ENCODE measurements around the gene ZNF496.
"Not testable (repeated sequence)": the region's sequence is repeated elsewhere in the genome, so short reads cannot be mapped to it uniquely, and the experiment has no call there.

The ZNF496 gene

DNA sequence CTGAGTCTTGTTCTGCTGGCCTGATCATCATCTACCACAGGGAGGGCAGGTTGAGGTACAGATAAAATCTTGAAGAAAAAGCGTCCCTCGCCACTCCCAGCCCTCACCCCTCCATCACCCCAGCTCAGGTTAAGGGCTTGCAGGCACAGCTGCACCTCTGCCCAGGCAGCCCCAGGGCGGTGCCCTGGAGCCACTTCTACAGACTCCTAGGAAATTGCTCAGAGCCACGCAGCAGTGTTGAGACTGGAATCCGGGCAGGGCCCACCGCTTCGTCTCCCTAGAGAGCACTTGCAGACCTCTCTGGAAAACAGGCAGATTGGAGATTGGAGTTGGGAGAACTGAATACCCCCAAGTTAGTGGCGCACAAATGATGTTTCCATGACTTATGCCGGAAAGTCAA lies 40.5 kb downstream of the ZNF496 start:
- no peak for DNase-seq

DNA sequence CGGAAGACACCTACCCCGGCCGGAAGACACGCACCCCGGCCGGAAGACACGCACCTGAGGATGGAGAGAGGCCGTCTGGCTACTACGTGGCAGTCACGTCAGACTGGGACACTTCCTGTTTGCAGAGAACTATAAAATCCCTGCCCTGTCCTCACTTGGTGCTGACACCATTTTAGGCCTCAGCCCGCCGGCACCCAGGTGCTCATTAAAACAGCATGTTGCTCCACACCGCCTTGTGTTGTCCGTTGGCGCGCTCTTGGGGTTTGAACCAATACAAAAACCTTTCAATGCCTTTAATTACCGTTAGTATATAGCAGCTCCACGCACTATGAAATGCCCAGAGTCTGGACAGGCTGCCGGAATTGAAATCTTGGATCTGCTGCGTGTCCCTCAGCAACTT lies 41.1 kb downstream of the ZNF496 start:
- no peak for DNase-seq

DNA sequence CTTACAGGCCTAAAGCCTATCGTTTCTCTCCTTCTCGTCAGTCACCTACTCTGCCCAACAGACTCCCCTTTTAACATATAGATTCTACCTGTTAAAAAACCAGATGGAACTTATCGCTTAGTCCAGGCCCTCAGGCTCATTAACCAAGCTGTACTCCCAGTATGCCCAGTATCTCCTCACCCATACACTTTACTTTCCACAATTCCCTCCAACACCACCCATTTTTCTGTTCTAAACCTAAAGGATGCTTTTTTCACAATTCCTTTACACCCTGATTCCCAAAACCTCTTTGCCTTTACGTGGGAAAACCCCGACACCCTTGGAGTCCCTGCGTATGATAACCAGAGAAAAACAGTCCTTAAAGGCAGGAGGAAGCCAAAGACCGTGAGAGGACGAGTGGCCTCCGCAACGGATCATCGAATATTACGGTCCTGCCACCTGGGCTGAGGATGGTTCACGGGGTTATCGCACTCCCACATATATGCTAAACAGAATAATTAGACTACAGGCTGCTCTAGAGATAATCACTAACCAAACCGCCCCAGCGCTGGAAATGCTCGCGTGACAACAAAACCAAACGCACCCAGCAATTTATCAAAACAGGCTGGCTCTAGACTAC lies 42.3 kb downstream of the ZNF496 start:
- not testable (repeated sequence) for DNase-seq

DNA sequence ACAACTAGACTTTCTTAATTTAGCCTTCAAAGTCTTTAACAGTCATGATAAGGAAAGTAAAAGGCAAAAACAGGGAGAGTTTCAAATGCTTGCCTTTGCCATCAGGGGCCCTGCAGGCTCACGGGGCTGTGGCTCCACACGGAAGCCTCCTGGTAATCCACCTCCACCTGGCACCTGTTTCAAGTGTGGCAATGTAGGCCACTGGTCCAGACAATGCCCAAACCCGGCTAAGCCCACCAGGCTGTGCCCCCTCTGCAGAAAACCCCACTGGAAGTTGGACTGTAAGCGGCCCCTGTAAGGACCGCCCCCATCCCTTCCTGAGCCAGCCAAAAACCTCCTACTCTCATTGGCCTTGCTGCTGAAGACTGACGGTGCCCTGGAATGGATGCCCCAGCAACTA lies 43.3 kb downstream of the ZNF496 start:
- no peak for DNase-seq

DNA sequence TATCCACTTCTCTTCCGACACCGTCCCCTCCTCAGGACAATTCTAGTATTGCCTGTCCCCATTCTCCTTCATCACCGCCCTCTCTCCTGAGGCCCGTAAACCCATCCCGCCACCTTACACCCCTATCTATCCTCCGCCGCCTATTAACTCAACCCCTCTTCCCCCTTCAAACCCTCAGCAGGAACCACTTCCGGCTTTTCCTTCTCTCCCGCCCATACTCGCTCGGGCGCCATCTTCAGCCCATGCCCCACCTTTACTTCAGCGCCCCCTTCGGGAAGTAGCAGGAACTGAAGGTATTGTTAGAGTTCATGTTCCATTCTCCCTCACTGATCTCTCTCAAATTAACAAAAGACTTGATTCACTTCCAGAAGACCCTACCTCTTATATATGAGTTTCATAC lies 44.2 kb downstream of the ZNF496 start:
- DNase-seq: no peak

DNA sequence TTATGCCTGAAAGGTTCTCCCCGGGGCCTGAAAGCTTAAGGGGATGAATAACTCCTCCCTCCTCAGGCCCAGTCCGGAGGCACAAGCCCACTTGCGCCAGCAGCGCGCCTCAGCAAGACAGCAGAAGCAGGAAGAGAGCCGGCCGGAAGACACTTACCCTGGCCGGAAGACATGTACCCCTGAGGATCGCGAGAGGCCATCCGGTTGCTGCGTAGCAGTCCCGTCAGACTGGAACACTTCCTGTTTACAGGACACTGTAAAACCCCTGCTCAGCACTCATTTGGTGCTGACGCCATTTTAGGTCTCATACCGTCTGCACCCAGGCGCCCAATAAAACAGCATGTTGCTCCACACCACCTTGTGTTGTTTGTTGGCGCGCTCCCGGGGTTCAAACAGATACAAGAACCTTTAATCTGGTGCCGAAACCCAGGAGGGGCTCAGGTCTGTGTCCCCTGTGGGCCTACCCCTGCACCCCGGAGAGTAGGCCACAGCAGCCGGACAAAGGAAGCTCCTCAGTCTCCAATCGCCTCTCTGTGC lies 45.5 kb downstream of the ZNF496 start:
- DNase-seq: no peak

DNA sequence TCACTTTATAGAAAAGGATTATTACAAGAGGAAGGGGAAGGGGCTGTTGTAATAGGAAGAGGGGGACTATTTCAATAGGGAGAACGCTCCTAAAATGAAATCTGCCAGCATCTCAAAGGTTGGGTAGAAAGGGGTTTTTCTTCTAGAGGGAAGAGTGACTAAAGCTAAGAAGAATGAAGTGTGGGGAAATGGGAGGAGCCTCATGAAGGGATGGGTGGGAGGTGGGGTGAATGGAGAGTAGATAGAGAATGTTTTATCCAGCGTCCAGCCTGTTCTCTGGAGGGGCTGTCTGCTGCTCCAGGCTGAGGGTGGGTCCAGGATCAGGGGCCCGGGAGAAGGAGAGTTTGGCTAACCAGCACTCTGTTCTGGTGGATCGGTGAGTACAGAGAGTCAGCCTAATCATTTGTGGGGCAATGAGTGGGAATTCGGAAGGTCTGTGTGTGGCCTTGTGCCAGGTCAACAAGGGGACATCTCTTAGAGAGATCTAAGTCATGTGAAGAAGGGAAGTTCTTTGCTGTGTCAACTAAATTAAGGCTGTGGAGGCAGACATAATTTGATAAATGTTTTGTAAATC lies 50.6 kb downstream of the ZNF496 start:
- DNase-seq: no peak

DNA sequence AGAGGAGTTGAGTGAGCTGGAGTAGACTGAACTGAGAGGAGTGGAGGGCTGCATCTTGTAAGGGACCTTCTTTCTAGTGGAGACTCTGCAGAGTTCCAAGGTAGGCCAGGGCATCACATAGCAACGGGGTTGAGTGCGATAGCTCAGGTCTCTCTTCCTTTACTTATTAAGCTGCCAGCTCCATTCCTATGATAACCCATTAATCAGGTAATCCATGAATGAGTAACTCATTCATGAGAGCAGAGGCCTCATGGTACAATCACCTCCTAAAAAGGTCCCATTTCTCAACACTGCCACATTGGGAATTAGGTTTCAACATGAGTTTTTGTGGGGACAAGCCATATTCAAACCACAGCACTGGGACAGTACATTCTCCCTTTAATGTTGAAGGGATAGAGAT lies 54.5 kb downstream of the ZNF496 start:
- no peak for DNase-seq

DNA sequence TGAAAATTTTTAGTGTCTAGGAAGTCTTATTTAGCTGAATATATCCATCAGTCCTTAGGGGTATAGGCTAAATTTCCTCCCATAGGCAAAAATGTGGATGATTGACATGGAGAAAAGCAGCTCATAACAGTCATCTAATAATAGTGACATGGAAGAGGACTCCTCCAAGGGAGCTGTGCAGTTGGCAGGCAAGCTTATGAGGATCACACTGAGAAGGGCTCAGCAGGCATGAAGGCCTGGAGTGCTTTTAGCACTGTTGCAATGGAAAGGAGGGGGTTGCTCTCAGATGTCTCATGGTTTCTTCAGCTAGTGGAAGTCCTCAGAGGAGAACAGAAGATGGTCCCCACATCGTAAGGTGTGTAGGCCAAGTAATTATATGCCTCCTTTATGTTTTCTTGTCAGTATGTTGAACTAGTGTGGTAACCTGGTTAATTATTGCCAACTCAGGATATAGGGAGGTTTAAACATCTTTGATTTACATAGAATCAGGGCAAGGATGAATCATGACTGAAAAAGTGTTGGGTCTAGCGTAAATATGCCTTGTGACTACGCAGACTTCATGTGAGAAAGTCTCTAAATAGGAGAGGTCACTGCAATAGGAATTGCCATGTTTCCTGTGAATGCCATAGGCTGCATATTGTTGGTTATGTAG lies 56.9 kb downstream of the ZNF496 start:
- DNase-seq: no peak

DNA sequence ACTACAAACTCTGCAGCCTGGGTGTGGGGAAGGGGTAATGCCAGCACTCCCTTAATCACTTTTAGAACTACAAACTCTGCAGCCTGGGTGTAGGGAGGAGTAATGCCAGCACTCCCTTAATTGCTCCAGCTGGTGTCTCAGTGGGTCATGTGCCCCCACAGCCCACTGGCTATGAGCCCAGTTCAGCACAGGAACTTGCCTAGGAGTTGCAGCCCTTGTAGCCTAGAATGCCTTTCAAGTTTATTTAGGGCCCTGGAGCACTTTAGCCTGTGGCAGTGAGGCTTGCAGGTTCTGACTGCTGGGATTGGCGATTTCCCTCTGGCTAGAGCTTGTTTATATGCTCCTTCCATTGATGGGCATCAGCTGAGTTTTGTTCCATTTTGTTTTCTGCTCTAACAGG lies 58.7 kb downstream of the ZNF496 start:
- DNase-seq: no peak

DNA sequence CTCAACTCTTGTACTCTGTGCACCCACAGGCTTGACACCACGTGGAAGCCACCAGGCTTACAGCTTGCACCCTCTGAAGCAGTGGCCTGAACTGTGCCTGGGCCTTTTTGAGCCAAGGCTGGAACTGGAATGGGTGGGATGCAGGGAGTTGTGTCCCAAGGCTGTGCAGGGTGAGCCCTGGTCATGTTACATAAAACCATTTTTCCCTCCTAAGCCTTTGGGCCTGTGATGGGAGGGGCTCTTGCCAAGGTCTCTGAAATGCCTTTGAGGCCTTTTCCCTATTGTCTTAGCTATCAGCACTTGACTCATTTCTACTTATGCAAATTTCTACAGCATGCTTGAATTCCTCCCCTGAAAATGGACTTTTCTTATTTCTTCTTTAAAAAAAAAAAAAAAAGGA lies 61.7 kb downstream of the ZNF496 start:
- no peak for DNase-seq

DNA sequence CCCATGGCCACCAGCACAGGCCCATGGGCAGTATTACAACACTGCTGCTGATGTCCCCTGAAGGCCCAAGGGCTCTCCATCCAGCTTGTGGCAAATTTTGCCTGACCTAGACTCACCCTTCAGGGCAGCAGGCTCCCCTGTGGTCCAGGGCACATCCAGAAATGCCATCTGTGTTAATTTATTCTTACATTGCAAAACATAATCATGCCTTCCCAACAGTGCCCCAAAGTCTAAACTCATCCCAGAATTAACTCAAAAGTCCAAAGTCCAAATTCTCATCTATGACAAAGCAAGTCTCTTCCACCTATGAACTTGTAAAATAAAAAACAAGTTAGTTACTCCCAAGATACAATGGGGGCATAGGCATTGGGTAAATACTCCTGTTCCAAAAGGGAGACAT lies 62.5 kb downstream of the ZNF496 start:
- no peak for DNase-seq

DNA sequence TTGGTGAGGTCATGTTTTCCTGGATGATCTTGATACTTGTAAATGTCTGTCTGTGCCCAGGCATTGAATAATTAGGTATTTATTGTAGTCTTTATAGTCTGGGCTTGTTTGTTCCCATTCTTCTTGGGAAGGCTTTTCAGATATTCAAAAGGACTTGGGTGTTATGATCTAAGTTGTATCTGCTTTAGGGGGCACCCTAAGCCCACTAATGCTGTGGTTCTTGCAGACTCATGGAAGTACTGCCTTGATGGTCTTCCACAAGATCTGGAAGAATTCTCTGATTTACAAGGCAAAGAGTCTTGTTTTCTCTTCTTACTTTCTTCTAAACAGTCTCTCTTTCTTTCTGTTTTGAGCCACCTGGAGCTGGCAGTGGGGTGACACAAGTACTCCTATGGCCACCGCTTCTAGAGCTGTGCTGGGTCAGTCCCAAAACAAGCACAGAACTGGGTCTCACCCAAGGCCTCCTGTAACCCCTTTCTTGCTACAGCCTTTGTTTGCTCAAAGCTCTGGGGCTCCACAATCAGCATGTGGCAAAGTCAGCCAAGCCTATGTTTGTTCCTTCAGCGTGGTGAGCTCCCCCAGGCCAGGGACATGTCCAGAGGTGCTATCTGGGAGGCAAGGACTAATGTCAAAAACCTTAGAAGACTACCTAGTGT lies 63.1 kb downstream of the ZNF496 start:
- no peak for DNase-seq

DNA sequence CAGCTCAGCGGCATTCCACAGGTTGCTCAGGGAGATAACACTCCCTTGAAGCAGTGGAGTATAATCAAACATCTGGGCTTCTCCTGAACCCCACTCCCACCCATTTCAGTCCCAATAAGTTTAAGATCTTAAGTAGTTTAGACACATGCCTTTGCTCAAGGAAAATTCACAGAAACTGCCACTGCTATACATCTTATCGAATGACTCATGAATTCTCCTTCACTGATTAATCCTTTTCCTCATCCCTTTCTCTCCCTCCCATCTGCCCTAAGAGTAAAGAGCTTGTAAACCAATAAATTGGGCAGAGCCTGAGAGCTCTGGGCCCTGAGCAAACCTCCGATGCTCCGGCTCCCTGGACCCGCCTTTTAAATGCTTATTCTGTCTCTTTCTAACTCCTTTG lies 65.6 kb downstream of the ZNF496 start:
- no peak for DNase-seq

DNA sequence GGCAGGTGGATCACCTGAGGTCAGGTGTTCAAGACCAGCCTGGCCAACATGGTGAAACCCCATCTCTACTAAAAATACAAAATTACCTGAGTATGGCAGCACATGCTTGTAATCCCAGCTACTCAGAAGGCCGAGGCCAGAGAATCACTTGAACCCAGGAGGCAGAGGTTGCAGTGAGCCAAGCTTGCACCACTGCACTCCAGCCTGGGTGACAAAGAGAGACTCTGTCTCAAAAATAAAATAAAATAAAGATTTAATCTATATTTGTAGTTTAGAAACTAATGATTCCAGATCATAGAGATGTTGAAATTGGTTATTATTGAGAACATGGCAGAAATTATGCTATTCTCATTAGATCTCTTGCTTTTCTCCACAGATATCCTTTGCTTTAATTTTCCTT lies 75.9 kb downstream of the ZNF496 start, which contains the start of gene VN1R5:
Gene VN1R5, plus strand, starts transcription at position 301 of the 400 bp plus-strand sequence.
- DNase-seq: not testable (repeated sequence)

DNA sequence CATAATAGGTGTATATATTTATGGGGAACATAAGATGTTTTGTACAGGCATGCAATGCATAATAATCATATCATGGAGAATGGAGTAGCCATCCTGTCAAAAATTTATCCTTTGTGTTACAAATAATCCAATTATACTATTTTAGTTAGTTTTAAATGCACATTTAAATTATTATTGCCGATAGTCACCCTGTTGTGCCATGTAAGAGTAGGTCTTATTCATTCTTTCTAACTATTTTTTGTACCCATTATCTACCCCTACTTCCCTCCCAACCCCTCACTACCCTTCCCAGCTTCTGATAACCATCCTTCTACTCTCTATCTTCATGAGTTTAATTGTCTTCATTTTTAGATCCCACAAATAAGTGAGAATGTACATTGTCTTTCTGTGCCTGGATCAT lies 84.1 kb downstream of the ZNF496 start:
- DNase-seq: no peak

Data from T-helper 1 cell (primary cell).